AG10803 (cell line): ENCODE measurements around the gene CRTAC1.

Experiments used
- DNase-seq: peaks from one replicate; pipeline ENCODE4 v3.0.0; 2010; ENCODE audit warnings: low read depth
- H3K4me3 ChIP-seq: 2 replicates; pipeline ENCODE4 v1.5.1; 2011; ENCODE audit warnings: mild to moderate bottlenecking, low read length, control low read depth
- TF ChIP-seq, protein P1 (sequence below): conservative IDR thresholded peaks from 2 replicates; pipeline ENCODE4 v1.5.1; 2011; ENCODE audit warnings: mild to moderate bottlenecking, low read length, control low read depth, inconsistent platforms

The CRTAC1 gene

GRCh38 chr10:97937054-97937453 is 93.4 kb downstream of the CRTAC1 start:
- no peak overlapping the region for H3K4me3 ChIP-seq
- TF ChIP-seq, protein P1, sequence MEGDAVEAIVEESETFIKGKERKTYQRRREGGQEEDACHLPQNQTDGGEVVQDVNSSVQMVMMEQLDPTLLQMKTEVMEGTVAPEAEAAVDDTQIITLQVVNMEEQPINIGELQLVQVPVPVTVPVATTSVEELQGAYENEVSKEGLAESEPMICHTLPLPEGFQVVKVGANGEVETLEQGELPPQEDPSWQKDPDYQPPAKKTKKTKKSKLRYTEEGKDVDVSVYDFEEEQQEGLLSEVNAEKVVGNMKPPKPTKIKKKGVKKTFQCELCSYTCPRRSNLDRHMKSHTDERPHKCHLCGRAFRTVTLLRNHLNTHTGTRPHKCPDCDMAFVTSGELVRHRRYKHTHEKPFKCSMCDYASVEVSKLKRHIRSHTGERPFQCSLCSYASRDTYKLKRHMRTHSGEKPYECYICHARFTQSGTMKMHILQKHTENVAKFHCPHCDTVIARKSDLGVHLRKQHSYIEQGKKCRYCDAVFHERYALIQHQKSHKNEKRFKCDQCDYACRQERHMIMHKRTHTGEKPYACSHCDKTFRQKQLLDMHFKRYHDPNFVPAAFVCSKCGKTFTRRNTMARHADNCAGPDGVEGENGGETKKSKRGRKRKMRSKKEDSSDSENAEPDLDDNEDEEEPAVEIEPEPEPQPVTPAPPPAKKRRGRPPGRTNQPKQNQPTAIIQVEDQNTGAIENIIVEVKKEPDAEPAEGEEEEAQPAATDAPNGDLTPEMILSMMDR, result no peak
- DNase-seq, result no peak

- no peak overlapping the region for H3K4me3 ChIP-seq
- TF ChIP-seq, protein P1, result no peak
- no peak for DNase-seq
Observed at GRCh38 chr10:97936126-97936525, 94.3 kb downstream of the CRTAC1 start.

- TF ChIP-seq, protein P1, result no peak
- H3K4me3 ChIP-seq, result no peak overlapping the region
- DNase-seq, result no peak
Observed at GRCh38 chr10:97932932-97933530, 97.4 kb downstream of the CRTAC1 start.

- no peak for DNase-seq
- TF ChIP-seq, protein P1, result no peak
- H3K4me3 ChIP-seq, result no peak overlapping the region
Observed at GRCh38 chr10:97931041-97931440, 99.4 kb downstream of the CRTAC1 start.

DNA sequence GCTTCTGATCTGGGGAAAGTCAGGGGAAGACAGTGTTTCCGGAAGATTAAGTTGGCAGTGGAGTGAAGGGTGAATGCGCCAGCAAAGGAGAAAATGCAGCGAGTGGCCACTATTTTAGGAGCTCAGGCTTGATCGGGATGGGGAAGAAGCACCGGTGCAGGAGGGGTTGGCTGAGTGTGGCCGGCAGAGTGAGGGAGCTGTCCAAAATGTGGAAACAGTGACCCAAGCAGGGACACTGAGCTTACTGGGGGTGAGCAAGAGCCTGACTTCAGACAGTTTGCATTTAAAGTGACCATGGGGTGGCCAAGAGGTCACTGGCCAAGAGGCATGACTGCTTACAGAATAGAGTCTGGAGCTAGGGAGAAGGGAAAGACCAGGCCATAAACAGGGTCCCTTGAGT is 101.5 kb downstream of the CRTAC1 start:
- TF ChIP-seq, protein P1, result no peak
- no peak for DNase-seq
- H3K4me3 ChIP-seq, result no peak overlapping the region

GRCh38 chr10:97927622-97928021 is 102.8 kb downstream of the CRTAC1 start:
- no peak for DNase-seq
- H3K4me3 ChIP-seq, result no peak overlapping the region
- TF ChIP-seq, protein P1, result no peak

DNA sequence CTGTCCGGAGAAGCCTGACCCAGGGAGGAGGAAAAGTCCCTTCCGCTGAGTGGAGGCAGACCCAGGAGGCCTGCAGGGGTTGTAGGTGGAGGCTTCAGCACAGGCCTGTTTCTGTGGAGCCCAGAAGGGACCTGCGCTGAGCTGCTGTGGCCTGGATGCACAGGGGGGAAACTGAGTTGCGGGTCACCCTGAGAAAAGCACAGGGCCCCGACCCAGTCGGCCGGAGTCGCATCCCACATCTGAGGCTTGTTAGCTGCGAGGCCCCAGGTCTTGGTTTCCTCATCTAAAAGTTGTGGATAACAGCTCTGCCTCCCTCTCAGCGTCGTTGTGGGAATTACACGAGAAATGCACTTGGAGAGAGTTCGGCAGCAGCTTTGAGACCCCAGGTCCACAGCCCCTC is 104.4 kb downstream of the CRTAC1 start:
- TF ChIP-seq, protein P1, result no peak
- no peak for DNase-seq
- H3K4me3 ChIP-seq, result no peak overlapping the region
